Hippocampal formation (tissue), 2 donors: Measurements from ENCODE around the gene WASHC2A.
A peak's percentile ranks its signal among the peaks of the same experiment; 100 is the strongest.
"Not testable (repeated sequence)": the region's sequence is repeated elsewhere in the genome, so short reads cannot be mapped to it uniquely, and the experiment has no call there.

ENCODE experiments used
- DNase-seq, 2 donors: peaks; one replicate each; lab custom pipeline; 2025; lab: John Stamatoyannopoulos, UW

The WASHC2A gene, protein sequence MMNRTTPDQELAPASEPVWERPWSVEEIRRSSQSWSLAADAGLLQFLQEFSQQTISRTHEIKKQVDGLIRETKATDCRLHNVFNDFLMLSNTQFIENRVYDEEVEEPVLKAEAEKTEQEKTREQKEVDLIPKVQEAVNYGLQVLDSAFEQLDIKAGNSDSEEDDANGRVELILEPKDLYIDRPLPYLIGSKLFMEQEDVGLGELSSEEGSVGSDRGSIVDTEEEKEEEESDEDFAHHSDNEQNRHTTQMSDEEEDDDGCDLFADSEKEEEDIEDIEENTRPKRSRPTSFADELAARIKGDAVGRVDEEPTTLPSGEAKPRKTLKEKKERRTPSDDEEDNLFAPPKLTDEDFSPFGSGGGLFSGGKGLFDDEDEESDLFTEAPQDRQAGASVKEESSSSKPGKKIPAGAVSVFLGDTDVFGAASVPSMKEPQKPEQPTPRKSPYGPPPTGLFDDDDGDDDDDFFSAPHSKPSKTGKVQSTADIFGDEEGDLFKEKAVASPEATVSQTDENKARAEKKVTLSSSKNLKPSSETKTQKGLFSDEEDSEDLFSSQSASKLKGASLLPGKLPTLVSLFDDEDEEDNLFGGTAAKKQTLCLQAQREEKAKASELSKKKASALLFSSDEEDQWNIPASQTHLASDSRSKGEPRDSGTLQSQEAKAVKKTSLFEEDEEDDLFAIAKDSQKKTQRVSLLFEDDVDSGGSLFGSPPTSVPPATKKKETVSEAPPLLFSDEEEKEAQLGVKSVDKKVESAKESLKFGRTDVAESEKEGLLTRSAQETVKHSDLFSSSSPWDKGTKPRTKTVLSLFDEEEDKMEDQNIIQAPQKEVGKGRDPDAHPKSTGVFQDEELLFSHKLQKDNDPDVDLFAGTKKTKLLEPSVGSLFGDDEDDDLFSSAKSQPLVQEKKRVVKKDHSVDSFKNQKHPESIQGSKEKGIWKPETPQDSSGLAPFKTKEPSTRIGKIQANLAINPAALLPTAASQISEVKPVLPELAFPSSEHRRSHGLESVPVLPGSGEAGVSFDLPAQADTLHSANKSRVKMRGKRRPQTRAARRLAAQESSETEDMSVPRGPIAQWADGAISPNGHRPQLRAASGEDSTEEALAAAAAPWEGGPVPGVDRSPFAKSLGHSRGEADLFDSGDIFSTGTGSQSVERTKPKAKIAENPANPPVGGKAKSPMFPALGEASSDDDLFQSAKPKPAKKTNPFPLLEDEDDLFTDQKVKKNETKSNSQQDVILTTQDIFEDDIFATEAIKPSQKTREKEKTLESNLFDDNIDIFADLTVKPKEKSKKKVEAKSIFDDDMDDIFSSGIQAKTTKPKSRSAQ (N-terminal part only)

DNA sequence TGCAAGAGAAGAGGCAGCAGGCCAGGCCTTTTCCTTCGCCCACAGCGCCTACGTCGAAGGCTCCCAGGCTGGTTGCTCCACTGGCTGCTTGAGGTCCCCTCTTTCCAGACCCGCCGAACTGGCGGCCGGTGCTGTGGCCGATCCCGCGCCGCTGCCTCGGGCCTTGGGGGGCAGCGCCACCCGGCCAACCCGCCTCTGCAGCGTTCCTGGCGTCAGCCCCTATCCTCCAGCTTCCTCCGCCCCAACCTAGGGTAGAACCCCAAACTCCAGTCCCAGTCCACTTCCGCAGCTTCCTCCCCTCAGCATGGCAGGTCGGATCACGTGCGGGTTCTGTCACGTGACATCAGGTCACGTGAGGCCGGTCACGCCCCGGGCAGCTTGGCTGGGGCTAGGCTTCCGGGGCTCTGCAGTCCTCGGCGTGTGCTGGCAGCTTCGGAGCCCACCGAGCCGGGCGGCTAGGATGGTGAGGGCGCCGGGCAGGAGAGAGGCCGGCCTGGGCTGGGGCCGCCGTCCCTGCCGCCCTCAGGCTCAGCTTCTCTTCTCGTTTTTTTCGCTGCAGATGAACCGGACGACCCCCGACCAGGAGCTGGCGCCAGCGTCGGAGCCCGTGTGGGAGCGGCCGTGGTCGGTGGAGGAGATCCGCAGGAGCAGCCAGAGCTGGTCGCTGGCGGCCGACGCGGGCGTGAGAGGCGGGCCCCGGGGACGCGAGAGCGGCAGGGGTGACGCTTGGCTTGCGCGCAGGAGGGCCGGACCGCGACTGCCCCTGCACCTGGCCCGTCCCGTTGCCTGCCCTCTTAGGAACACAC is at the start of gene WASHC2A:
Gene WASHC2A, plus strand, starts transcription at position 409 of the 806 bp plus-strand sequence. Its CDS starts 52 bp downstream, at position 461.
- DNase-seq = peak; percentile 46 to 86

DNA sequence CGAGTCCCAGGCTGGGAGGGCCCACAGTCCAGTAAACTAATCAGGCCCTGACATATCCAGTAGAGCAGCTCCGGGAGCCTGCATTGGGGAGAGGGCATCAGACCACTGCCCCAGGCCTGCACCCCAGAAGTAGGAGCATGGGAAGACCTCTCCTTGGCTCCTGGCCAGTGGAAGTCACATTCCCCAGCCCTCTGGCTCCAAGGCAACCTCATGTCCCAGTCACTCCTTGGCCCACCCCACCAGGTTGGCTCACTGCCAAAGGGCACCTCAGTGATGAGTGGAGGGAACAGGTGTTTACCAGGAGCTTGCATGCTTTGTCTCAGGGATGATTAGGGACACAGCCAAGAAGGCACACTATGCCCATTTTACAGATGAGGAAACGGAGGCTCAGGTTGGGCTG is 48.5 kb upstream of the WASHC2A start:
- DNase-seq = not testable (repeated sequence)

DNA sequence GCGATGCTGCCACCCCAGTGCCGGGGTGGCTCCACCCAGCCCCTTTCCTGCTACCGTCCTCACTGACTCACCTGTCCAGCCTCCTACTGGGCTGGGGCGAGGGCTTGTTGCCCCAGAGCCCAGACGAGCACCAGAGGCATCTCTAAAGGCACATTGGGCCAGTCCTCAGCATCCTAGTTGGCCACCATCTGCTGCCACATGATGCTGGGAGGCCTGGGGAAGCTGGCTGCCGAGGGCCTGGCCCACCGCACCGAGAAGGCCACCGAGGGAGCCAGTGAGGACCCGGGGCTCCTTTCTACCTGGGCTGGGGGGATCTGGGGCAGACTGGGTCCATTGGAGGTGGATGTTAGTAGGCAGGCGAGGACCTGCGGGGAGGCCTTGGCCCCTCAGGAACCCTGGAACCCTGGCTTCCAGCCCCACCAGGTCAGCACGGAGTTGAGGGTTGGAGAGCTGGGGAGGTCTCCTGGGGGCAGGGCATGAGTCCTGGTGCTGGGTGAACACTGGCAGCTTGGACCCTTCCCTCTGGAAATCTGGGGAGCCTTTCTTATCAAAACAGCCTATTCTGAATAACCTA is 47.2 kb upstream of the WASHC2A start:
- not testable (repeated sequence) for DNase-seq

DNA sequence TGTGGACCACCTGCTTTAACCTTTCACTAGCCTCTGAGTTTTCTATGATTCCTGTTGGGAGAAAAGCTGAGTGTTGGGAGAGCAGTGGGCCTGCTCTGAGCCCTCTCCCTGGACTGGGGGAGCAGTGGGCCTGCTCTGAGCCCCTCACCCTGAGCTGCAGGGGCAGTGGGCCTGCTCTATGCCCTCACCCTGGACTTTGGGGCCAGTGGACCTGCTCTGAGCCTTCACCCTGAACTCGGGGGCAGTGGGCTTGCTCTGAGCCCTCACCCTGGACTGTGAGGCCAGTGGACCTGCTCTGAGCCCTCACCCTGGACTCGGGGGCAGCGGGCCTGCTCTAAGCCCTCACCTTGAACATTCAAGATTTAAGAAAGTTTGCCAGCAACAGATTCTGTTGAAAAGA is 46.1 kb upstream of the WASHC2A start:
- DNase-seq = no peak

DNA sequence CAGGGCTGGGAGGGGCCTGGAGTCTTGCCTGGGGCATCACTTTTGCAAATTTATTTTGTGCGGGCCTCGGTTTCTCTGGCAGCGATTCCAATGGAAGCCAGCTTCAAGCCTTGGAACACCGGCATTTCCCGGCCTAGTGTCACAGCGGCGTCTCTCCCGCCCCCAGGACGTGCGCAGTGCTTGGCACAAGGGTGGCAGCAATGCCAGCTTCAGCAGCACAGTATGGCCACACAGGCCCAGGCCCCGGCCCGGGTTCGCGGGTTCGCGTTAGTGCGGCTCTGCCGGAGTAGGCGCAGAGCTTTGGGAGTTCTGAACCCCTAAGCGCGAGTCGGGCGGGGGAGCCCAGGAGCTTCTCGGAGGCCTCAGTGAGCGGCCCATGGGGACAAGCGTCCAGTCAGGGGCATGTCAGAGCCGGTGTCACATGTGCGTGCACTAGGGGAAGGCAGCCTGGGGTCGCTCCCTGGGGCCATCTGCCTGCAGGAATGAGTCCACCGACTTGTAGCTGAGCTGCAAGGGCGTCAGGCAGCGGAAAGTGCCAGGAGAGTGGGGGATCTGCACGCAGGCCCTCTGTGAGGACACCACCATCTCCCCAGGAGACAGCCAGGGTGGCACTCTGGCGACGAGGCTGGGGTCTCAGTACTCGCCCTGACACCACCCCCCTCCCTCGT is 42.9 kb upstream of the WASHC2A start:
- not testable (repeated sequence) for DNase-seq

DNA sequence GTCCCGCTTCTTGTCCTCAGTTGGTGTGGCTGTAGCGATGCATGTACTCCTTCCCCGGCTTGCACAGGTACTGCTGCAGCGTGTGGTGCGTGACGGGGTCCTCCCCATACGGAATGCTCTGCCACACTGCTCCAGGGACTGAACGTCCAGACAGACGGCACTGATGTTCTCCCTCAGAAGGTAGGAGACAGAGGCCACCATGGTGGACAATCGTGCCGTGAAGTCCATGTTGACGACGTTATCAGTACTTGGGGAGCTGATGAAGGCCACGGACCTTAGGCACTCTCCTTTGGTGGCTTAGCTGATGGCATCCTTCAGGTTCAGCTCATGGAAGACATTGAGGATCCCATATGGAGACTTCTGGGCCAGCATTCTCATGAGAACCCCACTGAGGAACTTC is 42.1 kb upstream of the WASHC2A start:
- no peak for DNase-seq

DNA sequence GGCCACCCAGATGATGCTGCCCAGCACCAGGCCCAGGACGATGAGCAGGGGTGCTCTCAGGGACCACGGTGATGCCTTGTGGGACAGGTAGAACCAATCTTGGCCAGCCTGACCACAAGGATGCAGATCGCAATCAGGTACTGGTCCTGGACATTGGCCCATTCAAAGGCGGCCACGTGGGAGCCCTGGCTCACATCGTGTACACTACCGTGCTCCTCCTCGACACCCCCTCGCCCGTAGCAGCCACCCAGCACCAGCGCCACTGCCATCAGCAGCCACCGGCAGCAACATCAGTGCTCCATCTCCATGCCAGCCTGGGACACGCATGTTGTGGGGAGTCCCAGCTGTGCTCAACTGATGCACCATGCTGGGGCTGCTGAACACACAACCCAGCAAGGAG is 40.6 kb upstream of the WASHC2A start:
- no peak for DNase-seq

DNA sequence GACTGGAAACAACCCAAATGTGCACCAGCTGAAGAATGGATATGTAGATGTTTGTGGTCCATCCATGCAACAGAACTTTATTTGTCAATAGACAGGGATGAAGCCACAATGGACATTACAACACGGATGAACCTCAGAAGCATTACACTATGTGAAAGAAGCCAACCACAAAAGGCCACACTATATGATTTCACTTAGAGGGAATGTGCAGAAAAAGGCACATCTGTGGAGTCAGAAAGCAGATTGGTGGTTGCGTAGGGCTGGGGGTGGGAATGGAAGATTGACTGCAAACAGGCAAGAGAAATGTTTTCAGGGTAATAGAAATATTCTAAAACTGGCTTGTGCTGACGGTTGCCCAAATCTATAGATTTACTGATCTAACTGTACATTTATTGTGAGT is 34.3 kb upstream of the WASHC2A start:
- DNase-seq = no peak

DNA sequence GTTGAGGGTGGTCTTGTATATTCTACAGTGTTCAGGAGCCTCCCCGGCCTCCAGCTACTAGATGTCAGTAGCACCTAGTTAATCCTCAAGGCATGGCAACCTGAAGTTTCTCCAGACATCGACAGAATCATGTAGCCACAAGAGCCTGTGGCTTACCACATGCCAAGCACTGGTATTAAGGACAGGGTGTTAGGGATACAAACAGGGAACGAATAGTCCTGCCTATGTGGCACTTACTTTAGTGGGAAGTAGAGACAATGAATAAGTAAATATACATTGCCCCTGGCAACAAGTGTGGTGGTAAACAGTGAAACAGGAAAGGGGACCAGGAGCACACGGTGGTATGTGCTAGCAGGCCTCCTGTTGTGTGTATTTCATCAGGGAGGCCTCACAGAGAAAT is 32.4 kb upstream of the WASHC2A start:
- DNase-seq = not testable (repeated sequence)

DNA sequence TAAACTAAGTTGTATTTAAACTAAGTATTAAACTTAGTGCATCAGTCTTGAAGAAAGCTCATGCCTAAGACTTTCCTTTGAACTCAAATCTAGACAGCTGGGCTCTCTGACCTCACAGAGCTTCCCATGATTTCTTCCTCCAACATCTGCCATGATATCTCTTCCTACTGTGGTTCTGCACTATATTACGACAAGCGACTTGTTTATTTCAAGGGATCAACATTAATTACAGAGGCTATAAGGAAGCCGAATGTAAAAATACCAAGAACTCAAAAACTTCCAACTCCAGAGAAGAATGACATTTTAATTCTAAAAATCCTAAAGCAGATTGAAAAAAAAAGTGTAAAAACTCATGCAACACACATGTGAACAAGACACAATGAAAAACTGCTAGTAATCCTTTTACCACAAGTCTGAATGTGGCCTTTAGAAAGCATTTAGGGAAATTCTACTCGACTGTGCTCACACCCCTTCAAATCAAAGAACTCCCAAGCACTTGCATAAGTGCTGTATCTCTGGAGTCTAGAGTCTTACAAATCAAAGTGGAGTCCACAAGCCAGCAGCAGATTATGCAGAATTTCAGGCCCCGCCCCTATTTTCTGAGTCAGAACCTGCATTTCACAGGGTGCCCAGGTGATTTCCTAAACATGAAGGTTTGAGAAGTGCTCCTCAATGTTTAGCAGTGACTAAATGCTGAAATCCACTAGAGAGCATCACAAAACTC is 22.7 kb upstream of the WASHC2A start:
- no peak for DNase-seq

DNA sequence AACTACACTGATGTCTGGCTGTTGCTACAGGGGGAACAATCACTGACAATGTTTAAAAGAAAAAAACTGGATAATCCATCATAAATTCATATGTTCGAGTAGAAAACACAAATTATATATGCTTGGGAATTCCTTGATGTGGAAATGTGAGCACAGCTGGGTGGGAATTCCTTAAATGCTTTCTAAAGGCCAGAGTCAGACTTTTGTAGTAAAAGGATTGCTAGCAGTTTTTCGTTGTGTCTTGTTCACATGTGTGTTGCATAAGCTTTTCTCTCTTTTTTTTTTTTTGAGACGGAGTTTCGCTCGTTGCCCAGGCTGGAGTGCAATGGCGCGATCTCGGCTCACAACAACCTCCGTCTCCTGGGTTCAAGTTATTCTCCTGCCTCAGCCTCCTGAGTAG is 21.3 kb upstream of the WASHC2A start:
- not testable (repeated sequence) for DNase-seq

DNA sequence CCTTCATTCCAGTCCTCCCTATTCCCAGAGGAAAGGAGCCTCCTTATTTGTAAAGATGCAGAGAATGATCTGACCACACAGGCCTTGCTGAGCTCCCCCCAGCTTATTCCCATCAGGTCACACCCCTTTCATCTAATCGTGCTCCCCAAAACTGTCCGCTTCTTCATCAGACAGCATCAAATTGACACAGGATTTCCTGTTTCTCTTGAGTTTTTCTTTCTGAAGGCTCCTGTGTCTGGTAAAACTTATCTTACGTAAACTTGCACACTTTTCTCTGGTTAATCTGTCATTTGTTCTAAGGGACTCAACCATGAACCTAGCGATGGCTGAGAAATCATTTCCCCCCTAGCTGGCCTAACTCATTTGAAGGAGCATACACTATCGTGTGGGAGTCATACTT is 20.2 kb upstream of the WASHC2A start:
- not testable (repeated sequence) for DNase-seq

DNA sequence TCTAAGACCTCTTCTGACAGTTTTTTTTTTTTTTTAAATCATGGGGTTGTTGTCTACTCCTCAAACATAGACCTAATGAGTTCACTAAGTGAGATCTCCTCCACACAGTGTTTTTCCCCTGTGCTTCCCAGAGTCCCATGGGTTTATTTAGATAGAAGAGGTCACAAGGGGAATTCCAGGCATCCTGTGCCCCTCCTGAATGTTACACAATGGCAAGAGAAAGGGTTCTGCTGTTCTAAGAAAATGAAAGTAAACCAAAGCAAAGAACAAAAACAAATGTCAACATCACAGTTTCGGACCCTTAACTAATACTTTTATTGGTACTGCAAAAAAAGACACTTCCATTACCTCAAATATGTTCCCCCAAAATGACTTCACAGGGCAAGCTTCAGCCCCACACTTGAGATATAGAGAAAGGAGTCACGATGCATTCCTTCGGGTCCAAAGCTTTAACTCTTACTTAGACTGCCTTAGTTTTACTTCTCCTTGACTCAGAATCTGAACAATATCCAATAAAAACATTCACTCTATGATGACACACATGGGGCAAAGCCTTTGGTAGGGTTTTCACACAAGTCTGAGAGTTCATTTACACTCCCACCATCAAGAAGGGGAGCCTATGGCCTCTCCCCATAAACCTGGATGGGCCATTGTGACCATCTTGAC is 15.6 kb upstream of the WASHC2A start:
- not testable (repeated sequence) for DNase-seq

DNA sequence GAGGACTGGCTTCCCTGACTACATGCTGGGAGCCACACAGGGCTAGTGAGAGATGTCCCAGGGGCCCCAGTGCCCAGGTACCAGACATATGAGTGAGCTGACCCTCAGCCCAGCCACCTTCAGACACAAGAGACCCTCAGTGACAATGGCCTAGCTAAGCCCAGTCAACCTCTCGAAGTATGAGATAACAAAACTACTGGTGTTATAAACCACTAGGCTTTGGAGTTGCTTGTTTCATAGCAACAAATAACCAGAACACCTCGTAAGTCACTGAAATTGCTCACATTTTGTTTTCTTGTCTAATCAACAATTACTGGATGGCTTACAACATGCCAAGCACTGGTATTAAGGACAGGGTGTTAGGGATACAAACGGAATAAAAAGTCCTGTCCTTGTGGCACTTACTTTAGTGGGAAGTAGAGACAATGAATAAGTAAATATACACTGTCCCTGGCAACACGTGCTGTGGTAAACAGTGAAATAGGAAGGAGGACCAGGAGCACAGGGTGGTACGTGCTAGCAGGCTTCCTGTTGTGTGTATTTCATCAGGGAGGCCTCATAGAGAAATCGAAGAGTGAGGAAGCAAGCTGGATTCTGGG is 14.9 kb upstream of the WASHC2A start:
- DNase-seq = not testable (repeated sequence)

DNA sequence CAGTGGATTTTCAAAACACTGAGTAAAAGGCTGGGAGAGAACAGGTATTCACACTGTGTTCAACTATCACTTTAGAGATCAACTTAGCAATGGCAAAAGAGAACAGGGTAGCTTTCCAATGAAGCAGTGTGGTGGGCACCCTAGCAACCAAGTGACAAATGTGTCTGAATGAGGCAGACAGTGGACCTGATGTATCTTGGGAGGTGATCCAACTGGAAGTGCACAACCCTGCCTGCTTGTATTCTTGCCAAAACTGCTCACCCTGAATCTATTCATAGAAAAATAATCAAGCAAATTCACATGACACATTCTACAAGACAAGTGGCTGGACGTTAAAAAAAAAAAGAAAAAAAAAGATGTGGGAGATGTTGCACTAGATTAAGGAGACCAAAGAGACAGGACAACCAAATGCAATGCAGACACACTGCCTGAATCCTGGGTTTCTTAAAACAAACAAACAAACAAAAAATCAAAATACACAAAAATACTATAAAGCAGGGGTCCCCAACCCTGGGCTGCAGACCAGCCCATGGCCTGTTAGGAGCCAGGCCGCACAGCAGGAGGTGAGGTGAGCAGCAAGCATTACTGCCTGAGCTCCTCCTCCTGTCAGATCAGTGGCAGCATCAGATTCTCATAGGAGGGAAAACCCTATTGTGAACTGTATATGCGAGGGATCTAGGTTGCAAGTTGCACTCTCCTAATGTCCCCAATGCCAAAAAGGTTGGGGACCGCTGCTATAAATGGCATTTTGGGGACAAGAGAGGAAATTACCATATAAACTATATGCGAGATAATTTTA is 12.1 kb upstream of the WASHC2A start:
- not testable (repeated sequence) for DNase-seq

DNA sequence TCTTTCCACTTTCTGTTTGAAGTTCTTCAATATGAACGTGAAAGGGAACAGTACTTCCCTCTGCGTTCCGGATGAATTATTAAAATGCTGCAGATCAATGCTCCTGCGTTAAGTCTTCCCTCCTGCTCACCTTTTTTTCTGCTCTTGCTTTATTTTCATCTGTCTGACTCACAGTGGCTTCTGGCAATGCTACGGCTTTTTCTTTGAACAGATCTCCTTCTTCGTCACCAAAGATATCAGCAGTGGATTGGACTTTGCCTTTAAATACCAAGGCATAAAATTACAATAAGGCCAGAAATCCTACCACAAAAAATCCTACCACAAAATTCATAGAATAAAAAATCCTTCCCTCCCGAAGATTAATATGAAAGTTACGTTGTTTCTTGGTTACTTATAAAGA is 11.1 kb upstream of the WASHC2A start:
- not testable (repeated sequence) for DNase-seq

DNA sequence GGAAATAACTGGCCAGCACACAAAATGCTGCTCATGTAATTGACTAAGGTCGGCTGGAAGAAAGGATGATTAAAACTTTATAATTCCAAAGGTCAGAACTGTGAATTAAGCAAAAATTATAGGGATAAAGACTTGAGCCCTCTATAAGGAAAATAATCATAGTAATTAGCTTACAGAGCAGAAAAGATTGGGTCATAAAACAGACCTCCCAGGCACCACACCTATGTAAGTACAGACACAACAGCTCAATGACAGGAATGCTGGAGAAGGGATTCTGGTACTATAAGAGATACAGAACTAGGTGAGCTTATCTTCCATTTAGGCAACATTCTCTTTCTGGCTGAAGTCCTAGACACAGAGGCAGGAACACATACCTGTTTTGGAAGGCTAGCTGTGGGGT is 9.0 kb upstream of the WASHC2A start:
- DNase-seq = not testable (repeated sequence)

DNA sequence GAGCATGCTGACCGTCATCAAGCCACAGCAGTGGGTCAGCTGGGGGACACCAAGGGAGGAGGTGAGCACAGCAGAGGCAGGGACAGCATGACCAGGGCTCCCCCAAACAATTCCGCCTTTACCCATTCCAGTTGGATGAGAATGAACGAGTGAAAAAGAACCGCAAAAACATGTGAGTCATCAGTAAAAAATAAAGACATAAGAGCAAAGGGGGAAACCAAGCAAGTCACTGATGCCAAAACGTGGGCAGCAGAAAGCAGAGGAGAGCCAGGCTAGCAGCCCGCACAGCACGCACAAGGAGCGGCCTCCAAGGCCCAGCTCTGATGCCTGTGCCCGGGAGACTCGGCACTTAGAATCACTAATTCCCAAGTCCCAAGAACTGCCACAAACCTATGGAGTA is 7.8 kb upstream of the WASHC2A start:
- not testable (repeated sequence) for DNase-seq
